Stimulated activated CD4-positive, alpha-beta T cell treated with anti-CD3 and anti-CD28 coated beads, Interleukin-2, amount 100 ng/mL, for 24 hours (primary cell): ENCODE data around the gene UBL7.

ENCODE experiments used
- DNase-seq, 2 donors: peaks; one replicate each; pipeline ENCODE4 v3.0.0-alpha.2; 2020

Gene UBL7

DNA sequence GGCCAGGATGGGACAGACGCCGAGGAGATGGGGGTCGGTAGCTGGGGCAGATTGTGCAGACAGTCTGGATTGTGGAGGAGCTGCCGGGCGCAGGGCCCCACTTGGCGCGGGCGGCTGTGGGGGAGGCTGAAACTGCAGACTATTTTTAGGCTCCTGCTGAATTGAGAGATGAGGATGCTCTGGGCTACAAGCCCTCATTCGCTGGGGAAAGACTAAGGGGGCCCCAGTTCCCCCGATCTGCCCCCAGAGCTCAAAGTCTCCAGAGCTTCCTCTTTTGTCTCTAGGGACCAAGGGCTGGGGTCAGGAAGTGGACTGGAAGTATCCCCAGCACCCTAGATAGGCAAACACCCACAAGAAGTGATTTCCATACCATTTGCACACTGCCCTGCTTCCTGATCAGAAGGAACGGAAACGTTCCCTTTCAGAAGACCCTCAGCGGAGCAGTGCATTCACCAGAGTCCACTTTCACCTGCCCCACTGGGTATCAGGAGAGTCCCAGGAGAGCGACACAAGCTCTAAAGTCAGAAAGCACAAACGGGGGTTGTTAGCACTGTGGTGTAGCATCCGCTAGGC is 56.9 kb downstream of the UBL7 start:
- peak in 1 of 2 donors; percentile 46 for DNase-seq

DNA sequence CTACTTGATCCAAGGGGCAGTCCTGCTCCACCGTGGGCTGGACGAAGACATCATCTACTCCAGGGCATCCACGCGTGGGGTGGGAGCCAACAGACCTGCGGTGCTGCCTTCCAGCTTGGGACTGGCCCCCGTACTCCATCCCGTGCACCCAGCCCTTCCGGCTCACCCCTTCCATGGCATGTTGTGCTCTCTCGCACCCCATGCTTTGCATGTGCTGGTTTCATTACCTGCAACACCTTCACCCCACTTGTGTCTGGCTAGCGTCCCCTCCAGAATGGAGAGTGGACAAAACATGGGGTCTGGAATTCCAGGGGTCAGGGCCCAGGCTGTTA is 57.4 kb downstream of the UBL7 start:
- no peak for DNase-seq

DNA sequence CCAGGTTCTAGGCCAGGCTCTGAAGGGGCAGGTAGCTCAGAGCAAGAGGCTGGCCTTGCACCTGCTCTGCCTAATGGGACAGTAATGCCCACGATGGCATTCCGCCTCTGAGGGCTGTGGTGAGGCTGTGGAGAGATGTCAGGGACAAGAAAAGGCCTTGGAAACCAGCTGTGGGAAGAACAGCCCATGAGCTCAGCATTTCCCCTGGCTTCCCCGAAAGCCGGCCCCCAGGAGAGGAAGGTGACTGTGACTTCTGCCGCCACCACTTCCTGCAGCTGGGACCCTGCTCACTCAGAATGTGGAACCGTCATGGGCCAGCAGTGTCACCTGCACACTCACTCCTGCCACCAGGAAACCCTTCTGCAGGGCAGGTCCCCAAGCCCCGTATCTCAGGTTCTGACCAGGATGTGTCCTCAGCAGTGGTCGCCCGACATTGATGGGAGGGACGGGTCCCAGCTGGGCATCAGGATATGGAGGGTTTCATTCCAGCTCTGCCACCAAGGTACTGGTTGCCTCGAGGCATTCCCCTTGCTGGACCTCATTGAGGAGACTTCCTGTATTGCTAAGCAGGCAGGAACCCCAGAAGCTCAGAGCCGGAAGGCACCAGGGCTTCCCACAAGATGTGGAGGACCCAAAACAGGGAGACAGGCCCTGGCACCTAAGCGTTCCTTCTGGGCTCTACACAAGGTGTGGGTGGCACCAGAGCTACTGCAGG is 57.9 kb downstream of the UBL7 start:
- DNase-seq, result peak; percentile 81 to 88

DNA sequence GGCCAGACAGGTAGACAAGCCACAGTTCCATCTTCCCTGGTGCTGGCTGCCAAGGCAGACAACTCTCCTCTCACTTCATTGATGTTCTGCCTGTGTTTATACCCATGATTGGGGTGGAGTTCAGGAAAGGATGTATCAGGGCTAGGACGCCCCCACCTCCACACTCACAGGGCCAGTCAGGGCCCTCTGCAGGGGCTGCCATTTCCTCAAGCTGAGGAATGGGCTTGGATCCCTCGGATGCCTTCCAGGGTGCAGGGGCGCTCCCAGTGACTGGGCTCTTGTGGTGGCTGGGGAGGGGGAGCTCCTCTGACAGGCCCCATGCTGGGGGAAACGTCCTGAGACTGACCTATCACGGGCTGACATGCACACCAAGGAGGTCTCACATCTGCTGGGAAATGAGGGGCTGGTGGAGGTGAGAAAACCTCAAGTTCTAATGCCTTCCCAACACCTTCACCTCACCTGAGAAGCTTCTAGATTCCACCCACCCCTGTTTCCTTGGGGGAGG is 58.6 kb downstream of the UBL7 start:
- no peak for DNase-seq

DNA sequence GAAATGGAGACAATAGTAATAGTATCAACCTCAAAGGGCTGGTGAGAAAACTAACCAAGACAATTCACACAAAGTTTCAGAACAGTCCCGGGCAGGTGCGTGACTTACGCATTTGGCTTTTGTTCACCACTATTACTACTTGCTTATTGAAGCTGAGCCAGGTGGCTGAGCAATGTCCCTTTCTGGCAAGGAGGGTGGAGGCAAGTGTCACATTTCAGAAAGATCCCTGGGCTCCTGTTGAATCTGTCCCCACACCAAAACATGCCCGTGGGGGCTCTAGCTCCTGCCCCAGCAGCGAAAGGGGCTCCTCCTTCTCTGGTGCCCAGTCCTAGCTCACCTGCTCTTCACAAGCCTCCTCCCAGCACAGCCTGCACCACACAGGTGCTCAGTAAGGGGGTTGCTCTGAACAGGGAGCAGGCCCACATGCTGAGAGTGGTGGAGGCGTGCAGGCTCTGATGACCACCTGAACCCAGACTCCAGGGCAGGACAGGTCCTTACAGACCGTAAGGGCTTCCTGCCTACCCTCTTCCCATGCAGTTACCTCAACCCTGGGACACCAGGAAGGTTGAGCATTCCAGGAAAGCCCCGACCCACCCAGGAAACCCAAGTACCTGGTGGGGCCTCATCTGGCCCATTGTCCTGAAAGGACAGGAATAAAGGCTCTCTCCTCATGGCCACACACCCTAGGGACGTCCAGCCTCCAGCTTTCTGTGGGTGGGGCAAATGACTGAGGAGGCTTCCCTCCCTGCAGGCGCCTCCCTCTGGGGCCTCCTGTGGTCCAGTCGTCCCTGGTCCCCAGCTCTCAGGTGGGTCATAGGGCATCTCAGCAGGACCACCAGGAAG is 59.8 kb downstream of the UBL7 start:
- DNase-seq, result peak; percentile 45 to 61

DNA sequence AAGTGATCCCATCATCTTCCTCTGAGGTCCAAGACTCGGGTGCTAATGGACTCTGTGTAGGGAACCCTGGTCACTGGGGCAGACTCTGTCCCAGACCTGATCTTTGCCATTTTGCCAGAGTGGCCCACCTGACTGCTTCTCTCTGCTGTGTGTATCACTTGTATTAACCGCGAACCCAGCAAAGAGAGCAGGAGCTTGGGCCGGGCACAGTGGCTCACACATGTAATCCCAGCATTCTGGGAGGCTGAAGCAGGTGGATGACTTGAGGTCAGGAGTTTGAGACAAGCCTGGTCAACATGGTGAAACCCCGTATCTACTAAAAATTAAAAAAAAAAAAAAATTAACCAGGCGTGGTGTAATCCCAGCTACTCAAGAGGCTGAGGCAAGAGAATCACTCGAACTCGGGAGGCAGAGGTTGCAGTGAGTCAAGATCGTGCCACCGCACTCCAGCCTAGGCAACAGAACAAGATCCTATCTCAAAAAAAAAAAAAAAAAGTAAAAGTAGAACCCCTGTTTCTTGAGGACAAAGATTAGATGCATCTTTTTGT is 60.6 kb downstream of the UBL7 start:
- DNase-seq, result no peak

DNA sequence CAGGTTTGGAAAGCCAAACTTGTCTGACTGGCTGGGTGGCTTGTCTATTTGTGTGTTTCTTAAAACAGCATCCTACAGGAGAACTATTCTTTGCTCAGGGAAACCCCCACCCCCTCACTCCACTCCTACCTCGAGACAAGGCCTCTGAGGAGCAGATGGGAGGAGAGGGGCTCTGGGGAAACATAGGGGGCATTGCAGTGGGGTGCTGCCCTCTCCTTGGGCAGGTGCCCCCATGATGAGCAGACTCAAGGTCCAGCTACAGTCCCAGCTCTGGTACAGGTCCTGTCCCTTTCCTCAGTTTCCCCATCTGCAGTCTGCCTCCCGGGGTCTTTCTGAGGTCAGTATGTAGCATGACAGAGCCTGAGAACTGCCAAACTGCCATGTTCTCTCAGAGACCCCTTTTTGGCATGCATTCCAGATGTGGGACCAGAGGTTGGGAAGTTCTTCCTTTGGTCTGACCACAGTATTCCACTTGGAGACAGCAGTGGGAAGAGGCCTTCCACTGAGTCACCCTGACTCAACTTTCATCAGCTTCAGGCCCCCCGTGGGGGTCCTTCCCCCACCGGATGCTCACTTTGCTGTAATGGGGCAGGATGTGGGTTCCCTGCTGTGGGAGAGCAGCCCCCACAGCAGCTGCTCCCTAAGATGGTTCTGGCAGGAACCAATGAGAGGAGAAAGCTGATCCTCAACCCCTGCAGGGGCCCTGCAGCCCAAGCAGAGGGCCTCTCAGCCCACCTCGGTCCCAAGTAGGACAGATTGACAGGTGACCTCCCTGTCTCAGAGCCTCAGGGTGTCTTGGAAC is 61.2 kb downstream of the UBL7 start:
- DNase-seq, result peak; percentile 58 to 62

DNA sequence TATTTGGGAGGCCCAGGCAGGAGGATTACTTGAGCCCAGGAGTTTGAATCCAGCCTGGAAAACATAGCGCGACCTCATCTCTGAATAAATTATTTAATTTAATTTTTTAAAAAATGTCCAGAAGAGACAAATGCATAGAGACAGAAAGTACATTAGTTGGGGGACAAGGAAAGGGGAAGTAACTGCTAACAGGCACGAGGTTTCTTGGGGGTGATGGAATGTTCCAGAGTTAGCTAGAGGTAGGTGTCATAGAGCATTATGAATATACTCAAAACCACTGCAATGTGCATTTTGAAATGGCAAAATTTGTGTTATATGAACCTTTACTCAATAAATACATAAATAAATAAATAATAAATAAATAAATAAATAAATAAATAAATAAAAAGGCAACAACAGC is 61.9 kb downstream of the UBL7 start:
- no peak for DNase-seq

DNA sequence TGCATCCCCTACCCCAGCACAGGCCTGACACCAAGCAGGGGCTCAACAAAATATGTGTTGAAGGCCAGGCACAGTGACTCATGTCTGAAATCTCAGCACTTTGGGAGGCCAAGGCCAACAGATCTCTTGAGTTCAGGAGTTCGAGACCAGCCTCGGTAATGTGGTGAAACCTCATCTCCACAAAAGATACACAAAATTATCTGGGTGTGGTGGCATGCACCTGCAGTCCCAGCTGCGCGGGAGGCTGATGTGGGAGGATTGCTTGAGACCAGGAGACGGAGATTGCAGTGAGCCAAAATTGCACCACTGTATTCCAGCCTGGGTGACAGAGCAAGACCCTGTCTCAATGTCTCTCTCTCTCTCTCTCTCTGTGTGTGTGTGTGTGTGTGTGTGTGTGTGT is 62.8 kb downstream of the UBL7 start:
- DNase-seq, result no peak

DNA sequence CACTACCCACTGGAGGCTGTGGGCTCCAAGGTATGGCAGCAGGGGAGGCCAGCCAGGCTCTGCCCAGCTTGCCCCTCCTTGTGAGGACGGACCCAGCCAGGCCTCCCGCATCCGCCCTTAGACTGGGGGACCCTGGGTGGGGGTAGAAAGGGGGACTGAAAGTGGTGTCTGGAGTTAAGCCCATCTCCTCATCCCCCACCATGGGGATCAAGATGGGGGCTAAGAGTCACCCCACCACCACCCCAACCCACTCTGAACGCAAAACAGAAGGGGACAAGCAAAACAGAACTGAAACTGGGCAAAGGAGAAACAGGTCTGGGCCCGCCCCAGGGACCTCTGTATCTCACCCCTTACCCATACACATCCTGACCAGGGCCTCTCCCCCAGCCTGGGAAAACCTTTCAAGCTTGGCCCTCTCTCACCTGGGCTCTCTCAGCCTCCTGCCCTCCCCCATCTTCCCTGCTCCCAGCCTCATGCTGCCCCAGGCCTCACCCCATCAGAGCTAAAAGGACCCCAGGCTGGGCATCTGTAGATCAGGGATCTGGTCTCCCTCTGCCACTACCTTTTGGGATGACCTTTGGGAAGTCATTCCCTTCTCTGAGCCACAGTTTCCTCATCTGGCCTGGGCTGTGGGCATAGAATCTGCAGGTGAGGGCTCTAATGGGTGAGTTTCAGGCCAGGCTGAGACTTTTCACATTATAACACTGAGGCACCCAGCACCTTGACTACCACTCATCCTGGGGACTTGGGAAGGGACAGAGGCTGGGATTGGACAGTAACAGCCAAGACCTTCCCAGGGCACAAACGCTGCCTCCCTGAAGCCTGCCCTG is 63.5 kb downstream of the UBL7 start:
- DNase-seq, result no peak

DNA sequence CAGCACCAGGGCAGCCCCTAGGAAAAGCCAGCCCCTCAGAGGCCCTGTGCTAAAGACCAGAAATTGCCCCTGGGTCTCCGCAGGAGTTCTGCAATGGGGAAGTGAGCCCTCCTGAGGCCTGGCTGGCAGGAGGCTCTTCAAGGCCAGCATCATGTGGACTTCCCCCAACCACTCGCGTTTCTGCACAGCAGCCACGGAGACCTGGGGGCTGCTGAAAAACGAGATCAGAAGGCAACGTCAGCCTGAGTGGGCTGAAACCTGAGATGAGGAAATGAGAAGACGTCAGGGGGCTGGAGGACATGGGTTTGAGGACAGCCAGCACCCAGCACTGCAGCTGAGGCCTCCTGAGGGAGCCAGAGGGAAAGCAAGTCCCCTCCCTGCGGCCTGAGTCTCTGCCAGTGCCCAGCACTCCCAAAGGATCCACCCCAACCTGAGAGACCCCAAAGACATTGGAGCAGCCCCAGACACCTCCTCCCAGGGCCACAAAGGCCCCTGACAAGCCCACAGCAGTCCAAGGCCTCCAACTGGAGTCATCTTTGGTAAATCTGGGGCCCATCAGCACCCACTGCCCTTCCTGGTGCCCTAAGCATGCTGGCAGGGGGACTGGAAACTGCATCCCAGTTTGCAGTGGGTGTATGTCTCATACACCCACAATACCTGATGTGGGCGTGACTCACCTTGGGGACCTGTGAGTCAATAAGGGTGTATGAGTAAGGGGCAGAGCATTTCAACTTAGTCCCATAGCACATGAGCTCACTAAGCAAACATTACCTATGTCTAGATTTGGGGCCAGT is 64.3 kb downstream of the UBL7 start:
- DNase-seq, result peak; percentile 64 to 71

DNA sequence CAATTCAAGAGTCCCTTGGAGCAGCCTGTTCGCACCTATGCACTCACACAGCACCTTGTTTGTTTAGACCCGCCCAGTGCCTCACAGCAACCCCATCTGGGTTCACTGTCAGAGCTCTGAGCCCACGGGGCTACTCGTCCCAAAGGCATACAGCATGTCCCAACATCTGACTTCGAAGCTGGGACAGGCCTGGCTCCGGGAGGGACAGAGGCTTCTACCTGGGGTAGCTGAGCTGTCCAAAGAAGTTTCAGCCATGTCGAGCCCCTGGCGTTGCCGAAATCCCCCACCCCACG is 64.9 kb downstream of the UBL7 start:
- no peak for DNase-seq
